ENCODE results near the gene SLC25A13.
A peak's percentile ranks its signal among the peaks of the same experiment; 100 is the strongest.

Gene SLC25A13

DNA sequence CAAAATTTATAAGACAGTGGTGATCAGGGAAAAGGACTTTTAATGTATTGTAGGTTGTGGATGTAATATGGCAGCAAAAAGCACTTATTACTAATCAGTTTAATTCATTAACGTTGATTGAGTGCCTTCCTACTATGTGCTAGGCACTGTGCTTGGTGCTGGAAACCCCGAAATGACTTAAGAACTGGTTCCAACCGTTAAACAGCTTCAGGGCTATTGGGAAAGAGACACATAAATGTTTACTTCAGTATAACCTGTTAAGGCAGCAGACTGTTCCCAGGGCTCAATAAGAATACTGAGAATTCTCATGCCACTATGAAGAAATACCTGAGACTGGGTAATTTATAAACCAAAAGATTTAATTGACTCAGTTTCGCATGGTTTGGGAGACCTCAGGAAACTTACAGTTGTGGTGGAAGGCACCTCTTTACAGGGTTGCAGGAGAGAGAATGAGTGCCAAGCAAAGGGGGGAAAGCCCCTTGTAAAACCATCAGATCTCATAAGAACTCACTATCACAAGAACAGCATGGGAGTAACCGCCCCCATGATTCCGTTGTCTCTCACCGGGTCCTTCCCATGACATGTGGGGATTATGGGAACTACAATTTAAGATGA, 1.1 kb upstream of the SLC25A13 start:
- DNase-seq (ENCODE audit: low read depth, low spot score): no peak

DNA sequence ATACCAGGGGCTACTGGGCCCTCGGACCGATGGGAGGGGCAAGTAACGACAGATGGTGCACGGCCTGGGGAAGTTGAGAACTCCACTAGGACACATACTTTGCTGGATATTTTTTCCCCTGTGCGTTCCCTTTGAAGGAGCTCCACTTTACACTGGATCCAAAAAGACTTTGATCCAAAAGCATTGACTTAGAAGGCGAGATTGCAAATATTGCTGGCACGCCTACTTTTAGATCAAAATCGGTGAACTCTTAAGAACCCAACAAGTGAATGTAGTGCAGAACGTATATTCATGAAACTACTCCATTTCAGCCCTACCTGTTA, 436 bp upstream of the SLC25A13 start:
- DNase-seq (ENCODE audit: low read depth, low spot score): no peak

DNA sequence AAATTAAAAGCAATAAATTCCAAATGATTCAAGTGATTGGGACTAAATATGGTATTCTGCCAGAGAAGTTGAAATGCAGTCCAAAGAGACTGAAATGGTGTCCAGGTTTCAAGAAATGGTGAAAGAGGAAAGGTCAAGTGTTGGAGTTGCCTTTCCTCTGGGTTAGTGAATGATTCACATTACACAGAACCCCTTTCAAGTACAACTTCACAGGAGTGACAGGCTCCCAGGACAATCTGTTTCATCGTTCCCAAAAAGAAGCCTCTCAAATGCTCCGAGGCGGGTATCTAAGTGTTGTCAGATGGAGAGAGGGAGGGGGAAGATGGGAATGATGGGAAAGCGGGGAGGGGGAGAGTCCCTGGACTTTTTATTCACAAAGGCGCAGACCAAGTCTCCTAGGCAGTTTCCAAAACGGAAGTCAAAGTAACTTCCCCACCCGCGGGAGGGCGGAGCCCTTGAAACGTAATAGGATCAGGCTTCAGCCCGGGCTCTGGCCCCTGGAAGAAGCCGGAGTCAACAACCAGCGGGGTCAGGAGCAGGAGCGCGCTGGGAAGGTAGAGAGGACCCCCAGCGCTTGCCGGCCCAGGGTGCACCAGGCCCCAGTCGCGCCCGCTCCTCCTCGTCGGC, 754 bp downstream of the SLC25A13 start:
- peak; percentile 90 for DNase-seq (ENCODE audit: low read depth, low spot score)

DNA sequence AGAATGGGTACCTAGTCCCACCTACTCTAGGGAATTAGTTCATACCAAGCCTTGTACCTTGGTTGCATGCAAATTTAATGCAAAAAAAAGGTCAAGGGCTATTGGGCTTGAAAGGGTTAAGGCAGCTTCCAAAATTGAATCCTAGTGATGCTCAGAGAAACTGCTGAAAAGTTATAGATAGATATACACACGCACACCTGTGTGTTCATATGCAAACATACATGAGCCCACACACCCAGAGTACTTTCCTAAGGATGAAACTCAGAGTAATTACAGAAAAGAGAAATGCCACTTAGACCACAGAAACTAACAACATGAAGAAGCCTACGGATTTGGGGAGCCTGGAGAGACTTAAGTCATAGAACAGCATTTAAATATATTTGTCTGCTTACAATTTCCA, 1.5 kb downstream of the SLC25A13 start:
- DNase-seq (ENCODE audit: low read depth, low spot score): no peak

DNA sequence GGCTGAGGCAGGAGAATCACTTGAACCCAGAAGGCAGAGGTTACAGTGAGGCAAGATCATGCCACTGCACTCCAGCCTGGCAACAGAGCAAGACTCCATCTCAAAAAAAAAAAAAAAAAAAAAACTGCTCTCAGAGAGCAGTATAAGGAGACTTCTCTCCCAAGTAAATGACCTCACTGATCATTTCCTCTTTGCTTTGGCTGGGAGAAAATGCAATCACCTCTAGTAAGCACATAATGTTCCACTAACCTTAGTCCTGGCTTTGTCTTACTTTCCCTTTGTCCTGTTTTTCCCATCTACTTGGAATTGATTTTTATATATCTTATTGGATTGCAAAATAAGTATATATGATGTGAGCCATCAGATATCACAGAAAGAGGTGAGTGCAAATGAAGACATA, 2.5 kb downstream of the SLC25A13 start:
- no peak for DNase-seq (ENCODE audit: low read depth, low spot score)

DNA sequence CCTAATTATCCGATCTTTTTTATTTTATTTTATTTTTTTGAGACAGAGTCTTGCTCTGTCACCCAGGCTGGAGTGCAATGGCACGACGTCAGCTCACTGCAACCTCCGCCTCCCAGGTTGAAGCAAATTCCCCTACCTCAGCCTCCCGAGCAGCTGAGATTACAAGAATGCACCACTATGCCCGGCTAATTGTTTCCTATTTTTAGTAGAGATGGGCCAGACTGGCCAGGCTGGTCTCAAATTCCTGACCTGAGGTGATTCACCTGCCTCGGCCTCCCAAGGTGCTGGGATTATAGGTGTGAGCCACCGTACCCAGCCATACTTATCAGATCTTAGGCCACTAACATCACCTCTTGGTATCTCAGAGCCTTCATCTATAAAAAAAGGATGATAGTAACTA, 4.9 kb downstream of the SLC25A13 start:
- no peak for DNase-seq (ENCODE audit: low read depth, low spot score)

DNA sequence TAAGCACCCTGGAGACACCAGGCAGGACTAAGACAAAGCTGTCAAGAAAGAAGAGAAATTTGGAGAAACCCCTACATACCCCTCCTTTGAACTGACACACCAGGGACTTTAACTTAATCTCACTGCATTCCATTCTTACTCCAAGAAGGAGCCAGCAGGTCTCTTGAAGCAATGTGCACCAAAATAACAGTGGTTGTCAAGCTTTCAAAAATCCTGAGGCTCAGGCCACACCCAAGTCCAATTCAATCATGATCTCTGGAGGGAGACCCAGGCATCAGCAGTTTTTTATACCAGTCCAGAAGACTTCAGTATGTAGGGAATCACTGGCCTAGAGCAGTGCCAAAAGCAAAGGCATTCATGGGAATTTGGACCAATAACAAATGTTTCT, 6.8 kb downstream of the SLC25A13 start:
- no peak for DNase-seq (ENCODE audit: low read depth, low spot score)

DNA sequence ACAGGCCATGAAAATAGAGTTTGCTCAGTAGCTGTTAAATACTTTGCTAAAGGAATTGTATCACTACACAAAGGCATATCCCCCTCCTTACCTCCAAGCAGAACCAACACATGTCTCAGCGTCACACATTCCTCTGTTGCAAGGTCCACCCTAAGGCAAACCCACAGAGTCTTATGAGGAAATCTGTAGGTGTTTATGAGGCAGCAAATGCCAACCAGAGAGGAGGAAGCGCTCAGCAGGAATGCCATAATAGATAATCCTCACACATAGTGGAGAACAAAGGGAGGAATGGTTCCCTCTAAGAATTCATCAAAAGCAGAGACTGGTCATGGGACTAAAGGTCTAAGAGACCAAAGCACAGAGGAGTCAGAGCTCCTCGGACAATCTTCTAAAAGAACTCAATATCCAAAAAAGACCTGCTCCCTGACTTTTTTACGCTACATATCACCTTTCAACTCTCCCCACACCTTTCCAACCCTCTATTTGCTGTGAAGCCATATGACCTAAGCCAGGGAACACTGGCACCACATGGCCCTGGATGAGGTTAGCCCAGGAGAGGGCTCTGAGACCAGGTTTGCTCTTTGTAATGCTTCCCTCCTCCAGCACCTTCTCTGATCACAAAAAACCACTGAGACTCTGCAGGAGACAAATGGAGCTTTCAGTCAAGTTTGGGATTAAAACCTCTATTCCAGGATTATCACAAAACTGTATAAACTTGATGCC, 7.3 kb downstream of the SLC25A13 start:
- no peak for DNase-seq (ENCODE audit: low read depth, low spot score)

DNA sequence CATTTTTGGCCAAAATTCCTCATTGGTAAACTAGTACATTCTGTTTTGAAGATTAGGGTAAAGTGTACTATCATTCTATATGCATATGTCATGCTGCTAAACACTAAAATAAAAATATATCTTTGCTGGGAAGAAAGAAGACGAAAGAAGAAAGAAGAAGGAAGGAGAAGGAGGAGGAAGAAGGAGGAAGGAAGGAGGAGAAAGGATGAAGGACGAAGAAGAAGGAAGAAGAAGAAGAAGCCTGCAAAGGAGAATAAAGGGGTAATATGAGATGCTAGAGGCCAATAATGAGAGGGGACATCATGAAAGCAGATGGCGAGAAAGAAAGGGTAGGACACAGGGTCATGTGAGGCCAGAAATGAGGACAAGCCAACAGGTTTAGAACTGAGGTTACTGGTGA, 8.0 kb downstream of the SLC25A13 start:
- DNase-seq (ENCODE audit: low read depth, low spot score): no peak

DNA sequence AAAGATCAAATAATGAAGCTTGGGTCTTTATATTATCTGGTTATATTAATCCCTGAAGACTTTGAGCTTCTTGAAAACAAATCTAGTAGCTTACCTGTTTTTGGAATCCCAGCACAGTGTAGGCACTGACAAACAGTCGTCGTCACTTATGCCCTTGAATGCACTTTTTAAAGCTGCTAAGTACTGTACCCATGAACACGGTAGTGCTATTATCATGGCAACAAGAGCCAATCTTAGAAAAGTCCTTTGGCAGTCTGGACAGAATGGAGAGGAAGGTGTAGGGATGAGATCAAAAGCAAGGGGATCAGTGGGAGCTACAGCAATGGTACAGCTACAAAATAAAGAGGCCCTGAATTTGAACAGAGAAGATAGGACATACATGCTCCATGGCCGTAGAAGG, 9.4 kb downstream of the SLC25A13 start:
- DNase-seq (ENCODE audit: low read depth, low spot score): no peak

DNA sequence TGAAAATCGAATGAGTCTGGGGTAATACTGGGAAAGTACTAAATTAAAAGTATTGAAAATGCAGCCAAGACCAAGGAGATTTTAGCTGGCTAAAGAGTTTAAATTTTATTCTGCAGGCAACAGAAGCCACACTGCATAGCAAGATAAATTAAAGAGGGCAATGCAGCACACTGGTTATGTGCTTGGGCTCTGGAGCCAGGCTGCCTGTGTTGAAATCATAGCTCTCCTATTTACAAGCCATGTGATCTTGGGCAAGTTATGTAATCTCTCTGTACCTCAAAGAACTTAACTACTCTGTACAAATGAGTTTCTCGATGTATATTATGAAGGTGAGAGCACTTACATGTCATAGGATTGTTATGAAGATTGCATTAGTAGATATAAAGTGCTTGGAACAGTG, 9.9 kb downstream of the SLC25A13 start:
- DNase-seq (ENCODE audit: low read depth, low spot score): no peak

DNA sequence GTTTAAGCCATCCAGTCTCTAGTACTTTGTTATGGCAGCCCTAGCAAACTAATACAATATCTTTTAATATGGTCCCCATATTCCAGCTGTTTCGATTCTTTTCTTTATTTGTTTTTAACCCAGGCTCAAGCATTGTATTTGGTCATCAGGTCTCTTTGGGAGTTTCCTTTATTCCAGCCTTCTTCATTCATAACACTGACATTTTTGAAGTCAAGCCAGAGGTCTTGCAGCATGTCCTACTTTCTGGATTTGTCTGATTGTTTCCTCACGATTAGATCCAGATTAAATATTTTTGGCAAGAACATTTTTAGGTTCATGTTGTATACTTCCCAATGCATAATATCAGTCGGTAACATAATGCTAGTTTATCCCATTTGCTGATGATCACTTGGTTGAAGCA, 11.8 kb downstream of the SLC25A13 start:
- no peak for DNase-seq (ENCODE audit: low read depth, low spot score)

DNA sequence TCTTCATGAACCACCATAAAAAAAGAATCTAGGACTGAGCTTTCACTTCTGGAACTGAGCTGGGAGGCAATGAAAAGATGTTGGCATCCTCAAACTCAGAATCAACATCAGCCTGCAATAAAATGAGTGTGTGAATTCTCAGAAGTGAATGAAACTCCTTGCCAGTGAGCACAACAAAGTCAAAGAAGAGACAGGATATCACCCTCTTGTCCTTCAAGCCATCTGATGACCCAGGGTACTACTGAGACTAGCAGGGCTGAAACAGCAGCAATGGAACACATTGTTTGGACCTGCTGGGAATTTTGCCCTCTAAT, 13.0 kb downstream of the SLC25A13 start:
- no peak for DNase-seq (ENCODE audit: low read depth, low spot score)

DNA sequence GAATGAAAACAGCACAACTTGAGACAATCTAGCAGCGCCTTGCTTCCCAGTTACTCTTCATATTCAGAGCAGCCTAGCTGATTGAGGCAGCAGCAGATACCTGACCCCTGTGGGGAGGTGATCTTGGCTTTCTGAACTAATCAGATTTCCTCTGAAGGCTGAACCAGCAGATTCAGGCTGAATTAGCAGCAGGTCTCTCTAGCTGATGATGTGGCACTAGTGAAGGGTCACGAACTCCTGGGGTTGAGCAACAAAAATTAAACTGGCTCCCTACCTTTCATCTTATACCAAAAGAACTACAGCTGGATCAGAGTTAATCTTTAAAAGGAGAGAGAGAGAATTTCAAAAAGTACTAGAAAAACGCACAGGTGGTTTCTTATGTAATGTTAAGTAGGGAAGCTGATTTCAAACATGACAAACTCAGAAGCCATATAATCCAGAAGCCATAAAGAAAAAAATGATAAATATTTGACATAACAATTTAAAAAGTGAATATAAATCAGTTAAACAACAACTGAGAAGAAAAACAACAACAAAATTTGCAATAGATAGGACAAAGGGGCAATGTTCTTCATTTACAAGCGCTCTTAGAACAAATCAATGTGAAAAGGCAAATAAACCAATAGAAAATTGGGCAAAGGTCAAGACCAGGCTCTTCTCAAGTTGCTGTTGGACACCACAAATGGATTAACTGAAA, 13.5 kb downstream of the SLC25A13 start:
- no peak for DNase-seq (ENCODE audit: low read depth, low spot score)

DNA sequence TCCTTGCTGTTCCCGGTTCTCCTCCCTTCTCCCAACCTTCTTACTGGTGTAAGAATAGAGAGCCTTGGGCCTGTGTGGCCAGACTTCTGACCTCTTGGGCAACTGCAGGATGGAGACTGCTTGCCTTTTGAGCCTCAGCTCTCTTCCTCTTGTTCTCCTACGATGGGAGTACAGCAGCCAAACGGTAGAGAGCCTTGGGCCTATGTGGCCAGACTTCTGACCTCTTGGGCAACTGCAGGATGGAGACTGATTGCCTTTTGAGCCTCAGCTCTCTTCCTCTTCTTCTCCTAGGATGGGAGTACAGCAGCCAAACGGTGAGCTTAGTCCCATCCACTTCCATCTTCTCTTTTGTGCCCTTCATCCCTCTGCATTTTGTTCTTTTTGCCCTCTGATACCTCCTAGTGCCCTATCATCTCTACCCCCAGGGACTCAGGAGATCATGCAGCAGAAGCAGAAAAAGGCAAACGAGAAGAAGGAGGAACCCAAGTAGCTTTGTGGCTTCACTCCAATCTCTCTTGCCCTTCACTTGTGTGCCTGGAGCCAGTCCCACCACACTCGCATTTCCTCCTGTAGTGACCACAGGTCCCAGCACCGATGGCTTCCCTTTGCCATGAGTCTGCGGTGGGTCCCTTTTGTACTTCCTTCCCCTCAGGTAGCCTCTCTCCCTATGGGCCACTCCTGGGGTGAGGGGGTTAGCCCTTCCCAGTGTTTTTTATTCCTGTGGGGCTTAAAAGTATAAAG, 15.3 kb downstream of the SLC25A13 start:
- DNase-seq (ENCODE audit: low read depth, low spot score): no peak

DNA sequence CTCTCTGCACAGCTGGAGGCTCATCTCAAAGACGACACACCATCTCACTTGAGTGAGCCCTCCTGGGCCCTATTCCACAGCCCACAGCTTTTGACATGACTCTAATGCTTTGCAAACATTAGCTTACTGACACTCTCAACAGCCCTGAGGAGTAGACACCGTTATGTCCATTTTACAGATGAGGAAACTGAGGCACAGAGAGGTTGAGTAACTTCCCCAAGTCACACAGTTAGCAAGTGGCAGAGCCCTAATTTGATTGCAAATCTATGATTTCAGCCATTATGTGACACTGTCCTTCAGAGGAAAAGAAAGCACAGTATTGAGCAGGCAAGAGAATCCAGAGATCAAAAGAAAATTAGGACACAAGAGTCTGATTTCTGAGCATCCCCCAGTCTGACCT, 16.0 kb downstream of the SLC25A13 start:
- DNase-seq (ENCODE audit: low read depth, low spot score): no peak

DNA sequence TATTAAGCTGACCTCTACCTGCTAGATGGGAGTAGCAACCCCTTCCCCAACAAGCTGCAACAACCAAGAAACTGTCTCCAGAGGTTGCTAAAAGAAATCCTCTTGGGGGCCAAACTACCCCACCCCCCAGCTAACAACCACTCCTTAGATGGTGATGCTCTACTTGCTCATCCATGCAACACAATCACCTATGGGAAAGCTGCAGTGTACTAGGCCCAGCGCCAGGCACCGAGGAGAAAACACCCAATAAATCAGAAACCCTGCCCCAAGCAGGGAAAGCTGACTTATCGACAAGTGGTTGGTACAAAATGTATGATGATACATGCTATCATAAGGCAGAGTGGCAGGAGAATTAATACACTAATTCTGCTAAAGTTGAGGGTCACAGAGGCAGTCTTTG, 17.3 kb downstream of the SLC25A13 start:
- DNase-seq (ENCODE audit: low read depth, low spot score): no peak

DNA sequence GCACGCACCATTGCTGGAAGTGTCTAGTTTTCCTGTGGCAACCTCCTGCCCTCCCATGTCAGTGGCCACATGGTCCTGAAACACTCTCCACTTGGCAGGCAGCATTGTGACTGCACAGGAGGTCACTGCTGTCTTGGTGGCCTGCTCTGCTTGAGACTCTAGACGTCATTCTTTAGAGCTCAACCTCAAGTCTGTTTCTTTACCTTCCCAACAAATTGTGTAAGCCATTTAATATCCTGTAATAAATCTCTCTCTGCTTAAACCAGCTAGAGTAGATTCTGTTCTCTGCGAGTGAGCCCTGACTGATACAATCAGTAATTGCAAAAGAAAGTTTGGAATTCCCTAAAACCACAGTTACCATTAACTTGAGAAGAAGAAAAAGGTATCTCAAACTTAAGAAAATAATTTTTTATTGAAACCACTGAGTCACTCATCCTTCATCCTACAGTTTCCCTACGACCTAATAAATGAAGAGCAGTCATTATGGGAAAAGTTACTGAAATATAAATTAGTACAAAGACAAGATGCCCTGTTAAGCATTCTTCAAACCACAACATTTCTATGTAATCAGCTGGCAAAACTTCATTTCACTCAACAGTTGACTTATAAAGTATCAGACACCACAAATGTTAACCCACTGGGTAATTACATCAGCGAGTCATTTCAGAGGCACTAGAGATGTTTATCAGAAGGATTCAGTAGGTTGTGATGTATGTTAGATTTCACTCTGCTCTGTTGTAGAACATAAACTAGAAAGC, 18.0 kb downstream of the SLC25A13 start:
- DNase-seq (ENCODE audit: low read depth, low spot score): peak; percentile 74

DNA sequence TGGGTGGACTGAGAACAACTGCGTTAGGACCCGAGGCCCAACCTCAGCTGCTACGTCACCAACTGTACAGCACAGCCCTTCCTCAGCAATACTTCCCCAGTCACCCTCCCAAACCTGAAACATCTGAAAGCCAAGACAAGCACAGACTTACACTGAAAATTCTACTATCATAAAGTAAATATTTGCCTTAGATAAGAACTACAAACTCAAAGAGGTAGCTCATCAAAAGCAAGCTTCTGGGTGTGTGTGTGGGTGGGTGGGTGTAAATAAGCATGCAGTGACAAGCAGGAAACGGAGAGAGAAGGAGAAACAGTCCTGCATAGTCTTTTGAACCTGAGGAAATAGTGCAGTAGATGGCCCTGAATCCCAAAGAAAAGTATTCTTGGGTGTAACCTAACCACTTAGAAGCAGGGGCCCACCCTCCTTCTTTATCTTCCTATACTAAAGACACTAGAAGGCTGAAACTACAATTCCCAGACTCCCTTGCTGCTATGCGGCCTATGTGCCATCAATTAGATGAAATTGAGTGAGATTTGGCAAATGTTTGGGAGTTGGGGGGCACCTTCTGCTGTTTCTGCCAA, 18.7 kb downstream of the SLC25A13 start:
- peak; percentile 69 for DNase-seq (ENCODE audit: low read depth, low spot score)

DNA sequence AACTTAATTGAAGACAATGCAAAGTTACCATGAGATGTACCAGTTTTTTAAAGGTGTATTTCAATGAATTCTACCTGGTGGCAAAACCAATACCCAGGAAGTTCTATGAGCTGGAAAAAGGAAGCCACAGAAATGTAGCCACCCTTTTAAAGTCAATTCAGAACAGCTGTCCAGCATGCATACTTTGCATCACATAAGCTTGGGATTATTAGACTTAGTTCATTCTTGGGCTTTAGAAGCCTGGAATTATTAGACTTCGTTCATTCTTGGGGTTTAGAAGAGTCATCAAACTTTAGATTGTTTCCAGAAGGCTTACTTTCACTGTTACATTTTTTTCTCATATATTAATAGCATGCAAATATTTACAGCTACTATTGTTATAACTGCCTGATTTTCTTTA, 20.9 kb downstream of the SLC25A13 start:
- peak; percentile 24 for DNase-seq (ENCODE audit: low read depth, low spot score)

DNA sequence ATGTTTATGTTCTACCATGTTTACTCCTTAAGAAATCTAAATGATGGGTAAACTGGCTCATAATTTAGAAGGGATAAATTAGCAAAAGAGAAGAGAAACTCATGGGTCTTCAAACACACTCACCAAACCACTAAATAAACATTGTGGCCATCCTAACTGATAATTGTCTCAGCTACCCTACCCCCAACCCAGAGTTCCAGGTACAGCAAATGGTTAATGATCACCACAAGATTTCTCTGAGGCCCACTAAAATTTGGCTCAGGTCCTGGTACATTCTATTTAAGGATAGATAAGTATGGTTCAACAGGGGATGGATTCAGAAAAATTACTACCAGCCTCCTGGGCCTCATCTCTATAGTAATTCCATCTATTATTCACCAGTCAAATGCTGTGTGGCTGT, 21.4 kb downstream of the SLC25A13 start:
- peak; percentile 31 for DNase-seq (ENCODE audit: low read depth, low spot score)

Data from astrocyte of the hippocampus (primary cell).